Spleen (tissue), 11 donors: ENCODE measurements around the gene PEX11A. TPM values are rescaled to one million over a fixed set of nuclear protein-coding genes. Genes with fewer than 3 reads are reported as not detected.

Experiments
- DNase-seq: peaks from one replicate; pipeline ENCODE4 v3.0.0-alpha.2; 2020
- H3K27ac ChIP-seq, 8 donors: fragments of 200-600 bp; sonication (generic) in 7 of 8; 1 replicate in 4 of 8; 2 replicates in 4 of 8; pipeline versions ENCODE4 v1.5.0 to v1.8.0; 2016 to 2021; ENCODE audit warnings: inconsistent platforms in 4 of 8, mild to moderate bottlenecking in 4 of 8, moderate library complexity in 1 of 8
- H3K27me3 ChIP-seq, 7 donors: fragments of 200-600 bp; sonication (generic) in 6 of 7; replicated peaks in 1 of 7; 1 replicate in 4 of 7; 2 replicates in 3 of 7; pipeline versions ENCODE4 v1.5.0 to v1.8.0; 2016 to 2021; ENCODE audit warnings: inconsistent platforms in 3 of 7, mild to moderate bottlenecking in 1 of 7
- H3K36me3 ChIP-seq, 6 donors: fragments of 200-600 bp; sonication (generic) in 5 of 6; 1 replicate in 4 of 6; 2 replicates in 2 of 6; pipeline versions ENCODE4 v1.5.0 to v1.8.0; 2016 to 2021; ENCODE audit warnings: inconsistent platforms in 2 of 6
- H3K4me1 ChIP-seq, 6 donors: fragments of 200-600 bp; sonication (generic) in 5 of 6; 1 replicate in 3 of 6; 2 replicates in 3 of 6; pipeline versions ENCODE4 v1.5.0 to v1.8.0; 2016 to 2021; ENCODE audit warnings: inconsistent platforms in 3 of 6
- H3K4me3 ChIP-seq, 8 donors: fragments of 200-600 bp; sonication (generic) in 7 of 8; 1 replicate in 4 of 8; 2 replicates in 4 of 8; pipeline versions ENCODE4 v1.5.0 to v1.8.0; 2016 to 2021; ENCODE audit warnings: inconsistent platforms in 4 of 8, mild to moderate bottlenecking in 4 of 8, moderate library complexity in 2 of 8
- H3K9me3 ChIP-seq, 8 donors: fragments of 200-600 bp; sonication (generic) in 7 of 8; 1 replicate in 4 of 8; 2 replicates in 4 of 8; pipeline versions ENCODE4 v1.5.0 to v1.8.0; 2016 to 2021; ENCODE audit warnings: inconsistent platforms in 4 of 8
- POLR2A ChIP-seq, 3 donors: fragments of 450-650 bp; IDR thresholded peaks; one replicate each; pipeline ENCODE4 v1.5.1; 2017; ENCODE audit warnings: antibody characterized with exemption in 3 of 3, mild to moderate bottlenecking in 1 of 3
- POLR2AphosphoS5 ChIP-seq, 3 donors: sonication (generic); formaldehyde crosslinking; IDR thresholded peaks; one replicate each; pipeline ENCODE4 v1.5.1; 2017; ENCODE audit warnings: antibody characterized with exemption in 3 of 3
- WGBS, 5 donors: extraction: QIAGEN DNeasy Blood & Tissue Kit in 3 of 5; methylation state at CpG; one replicate each; pipeline versions ENCODE4 v1.1.5 to v1.1.7; 2013 to 2018; 5-methylcytosine and 5-hydroxymethylcytosine counted together
- intact Hi-C: fragments of 100-400 bp; cut with DNase I; formaldehyde crosslinking; loops from one replicate; pipeline ENCODE4 v1.15.0; 2023; ENCODE audit warnings: low total_unique reads
- polyA plus RNA-seq, 3 donors: library from polyadenylated mRNA; stranded (reverse); fragments of 200-250 nt; gene quantifications; one replicate each; pipeline ENCODE4 v1.2.1, GENCODE V29; 2013
- total RNA-seq, 7 donors: library from RNA; depleted of rRNA in 3 of 7; stranded (reverse); fragments of >200 nt in 3 of 7; fragmentation: NEBNext Ultra II Directional in 4 of 7; extraction: Animal tissue kit (Norgen Biotek cat#: 25700) in 4 of 7; gene quantifications; one replicate each; pipeline versions ENCODE4 v1.1.0 to v1.2.1, GENCODE V29; 2016 to 2021
- TF ChIP-seq, protein P1 (sequence below), 11 experiments: fragments of 200-600 bp in 7 of 11; fragments of 450-650 bp in 4 of 11; sonication (generic) in 4 of 11; IDR thresholded peaks in 8 of 11; conservative IDR thresholded peaks in 3 of 11; 1 replicate in 7 of 11; 2 replicates in 4 of 11; pipeline versions ENCODE4 v1.4.0 to v1.8.0; 2016 to 2021; ENCODE audit warnings: antibody characterized with exemption in 11 of 11, inconsistent platforms in 4 of 11, mild to moderate bottlenecking in 1 of 11
- donor health status: healthy with polysubstance abuse.
- donor health status: DM: no; HTN: no; CAD: no; lungs with moderate emphysema.
- donor health status: DM: no; HTN: no; CAD: no.
- donor health status: Bipolar disorder and iron deficiency.
- donor health status: healthy.
- donor health status: DM: no; HTN: no; CAD: no.
- donor health status: DM: yes; HTN: yes; CAD: no.

PEX11A gene
- total and polyA plus RNA-seq, 10 donors, result 1.9 to 6.1 (median 3.6) TPM

DNA sequence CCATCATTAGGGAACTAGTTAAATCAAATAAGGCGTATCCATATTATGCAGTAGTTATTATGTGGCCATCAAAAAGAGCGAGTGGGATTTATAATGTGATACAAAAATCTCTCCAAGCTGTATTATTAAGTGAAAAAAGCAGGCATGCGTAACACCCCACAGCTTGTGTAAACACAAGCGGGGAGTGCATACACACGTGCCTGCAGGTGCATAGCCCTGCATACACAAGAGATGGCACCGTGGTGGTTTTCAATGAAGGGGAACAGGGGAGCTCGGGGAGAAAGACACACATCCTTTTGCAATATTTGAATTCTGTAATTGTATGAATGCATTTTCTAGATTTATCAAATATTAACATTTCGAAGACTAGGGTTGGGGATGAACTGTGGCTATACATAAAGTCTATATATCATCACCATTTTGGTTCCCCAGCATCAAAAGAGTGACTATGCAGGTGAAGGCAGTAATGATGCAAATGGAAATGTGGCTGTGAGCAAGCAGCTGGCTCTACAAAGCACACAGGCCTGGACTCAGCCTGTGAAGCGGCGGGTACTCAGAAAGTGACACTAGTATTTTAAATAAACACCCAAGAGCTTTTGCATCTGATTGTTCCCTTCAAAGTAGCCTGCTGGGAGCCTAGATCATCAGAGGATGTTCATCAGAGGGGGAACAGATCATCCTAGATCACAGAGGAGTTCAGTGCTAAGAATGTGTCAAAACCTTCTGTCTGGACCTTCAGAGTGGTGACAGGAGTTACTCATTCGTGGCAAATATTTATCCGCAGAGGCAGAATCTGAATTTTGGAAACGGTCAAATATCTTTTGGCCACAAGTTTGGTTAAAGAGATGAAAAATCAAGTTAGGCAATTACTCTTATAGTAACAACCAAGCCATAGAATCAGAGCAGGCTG, 25.9 kb downstream of the PEX11A start:
- Histone ChIP-seq H3K4me1 (peaks cover 0 to 18% (median 12%) of the 10 kb centered on the region in 6 donors), H3K9me3 (no peaks in the 10 kb centered on the region), H3K27me3 (peaks cover 0 to 40% (median 5%) of the 10 kb centered on the region in 7 donors), H3K27ac (peak overlapping the region in 7 of 8 donors; percentile 29 to 81 (median 77)), H3K36me3 (no peaks in the 10 kb centered on the region), H3K4me3 (peak overlapping the region in 2 of 8 donors; percentile 43 to 67)
- TF ChIP-seq POLR2AphosphoS5 (IDR thresholded peaks at IDR 0.05) (no peak), POLR2A (IDR thresholded peaks at IDR 0.05) (no peak)
- TF ChIP-seq, protein P1, sequence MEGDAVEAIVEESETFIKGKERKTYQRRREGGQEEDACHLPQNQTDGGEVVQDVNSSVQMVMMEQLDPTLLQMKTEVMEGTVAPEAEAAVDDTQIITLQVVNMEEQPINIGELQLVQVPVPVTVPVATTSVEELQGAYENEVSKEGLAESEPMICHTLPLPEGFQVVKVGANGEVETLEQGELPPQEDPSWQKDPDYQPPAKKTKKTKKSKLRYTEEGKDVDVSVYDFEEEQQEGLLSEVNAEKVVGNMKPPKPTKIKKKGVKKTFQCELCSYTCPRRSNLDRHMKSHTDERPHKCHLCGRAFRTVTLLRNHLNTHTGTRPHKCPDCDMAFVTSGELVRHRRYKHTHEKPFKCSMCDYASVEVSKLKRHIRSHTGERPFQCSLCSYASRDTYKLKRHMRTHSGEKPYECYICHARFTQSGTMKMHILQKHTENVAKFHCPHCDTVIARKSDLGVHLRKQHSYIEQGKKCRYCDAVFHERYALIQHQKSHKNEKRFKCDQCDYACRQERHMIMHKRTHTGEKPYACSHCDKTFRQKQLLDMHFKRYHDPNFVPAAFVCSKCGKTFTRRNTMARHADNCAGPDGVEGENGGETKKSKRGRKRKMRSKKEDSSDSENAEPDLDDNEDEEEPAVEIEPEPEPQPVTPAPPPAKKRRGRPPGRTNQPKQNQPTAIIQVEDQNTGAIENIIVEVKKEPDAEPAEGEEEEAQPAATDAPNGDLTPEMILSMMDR (IDR thresholded peaks at IDR 0.05 in 8 of 11, conservative IDR thresholded peaks at IDR 0.05 in 3 of 11), result no peak
- WGBS, 5 donors, result 84 to 90% (median 90%) methylated on average over 13 of the region's 13 CpGs
- intact Hi-C loops, result no loop called here
- DNase-seq, result no peak

DNA sequence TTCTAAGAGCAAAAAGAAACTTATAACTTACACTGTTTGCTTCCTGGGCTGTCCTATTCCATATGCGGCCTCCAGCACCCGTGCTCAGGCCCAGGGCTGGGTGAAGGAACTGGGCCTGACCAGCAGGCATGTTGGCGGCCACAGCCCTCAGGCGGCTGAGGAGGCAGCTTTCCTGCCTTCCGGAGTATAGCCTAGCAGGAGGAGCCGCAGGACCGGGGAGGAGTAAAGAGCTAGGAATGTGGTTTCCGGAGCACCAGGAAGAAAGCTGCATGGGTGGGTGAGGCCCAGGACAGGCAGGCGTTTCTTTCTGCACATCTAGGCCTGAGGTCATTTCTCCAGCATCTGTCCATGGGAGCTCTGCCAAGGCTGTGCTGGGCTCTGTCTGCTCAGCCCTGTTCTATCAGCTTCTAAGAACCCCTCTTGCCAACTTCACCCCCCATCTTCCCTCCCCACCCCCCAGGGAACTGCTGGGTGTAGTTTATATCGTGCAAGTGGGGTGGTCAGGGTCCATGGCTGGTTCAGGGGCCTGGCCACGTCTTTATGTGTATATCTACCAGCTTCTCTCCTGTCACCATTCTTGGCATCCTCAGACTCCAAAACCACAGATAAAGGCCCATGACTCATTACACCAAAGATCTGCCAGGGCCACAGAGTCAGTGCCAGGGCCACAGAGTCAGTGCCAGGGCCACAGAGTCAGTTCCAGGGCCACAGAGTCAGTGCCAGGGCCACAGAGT, 27.5 kb downstream of the PEX11A start:
- H3K27me3 ChIP-seq, result peaks cover 0 to 40% (median 5%) of the 10 kb centered on the region in 7 donors
- H3K4me3 ChIP-seq, result no peak overlapping the region
- DNase-seq, result peak; percentile 77
- 34 to 55% (median 39%) methylated on average over 9 to 11 of the region's 11 CpGs for WGBS, 5 donors
- H3K4me1 ChIP-seq, result peaks cover 0 to 18% (median 12%) of the 10 kb centered on the region in 6 donors
- H3K36me3 ChIP-seq, result no peaks in the 10 kb centered on the region
- H3K27ac ChIP-seq, result peak overlapping the region in 7 of 8 donors; percentile 41 to 68 (median 54)
- no peaks in the 10 kb centered on the region for H3K9me3 ChIP-seq
- intact Hi-C loops, result no loop called here
- no peak for TF ChIP-seq POLR2A (IDR thresholded peaks at IDR 0.05)
- TF ChIP-seq POLR2AphosphoS5 (IDR thresholded peaks at IDR 0.05), result peak; percentile 40 to 64 (median 58)
- TF ChIP-seq, protein P1 (IDR thresholded peaks at IDR 0.05 in 8 of 11, conservative IDR thresholded peaks at IDR 0.05 in 3 of 11), result no peak

DNA sequence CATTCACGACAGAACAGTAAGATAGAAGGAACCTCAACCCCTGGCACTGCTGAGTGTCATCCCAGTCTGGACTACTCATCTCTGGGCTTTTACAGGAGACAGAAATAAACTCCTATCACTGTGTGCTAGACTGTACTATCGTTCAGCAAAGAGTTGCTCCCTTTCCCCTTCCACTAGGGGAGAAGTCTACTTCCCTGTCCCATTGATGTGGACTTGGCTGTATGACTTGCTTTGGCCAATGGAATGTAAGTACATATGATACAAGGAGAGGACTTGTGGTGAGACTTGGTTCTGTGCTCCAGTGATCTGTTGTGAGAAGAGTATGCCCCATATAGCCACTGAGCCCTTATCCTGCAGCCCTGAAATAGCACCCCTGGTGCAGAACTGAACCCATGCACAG, 30.0 kb downstream of the PEX11A start:
- DNase-seq, result no peak
- peaks cover 0 to 47% (median 3%) of the 10 kb centered on the region in 7 donors for H3K27me3 ChIP-seq
- no peaks in the 10 kb centered on the region for H3K36me3 ChIP-seq
- WGBS, 5 donors, result 84 to 97% (median 89%) methylated on average over 2 of the region's 2 CpGs
- TF ChIP-seq, protein P1 (IDR thresholded peaks at IDR 0.05 in 8 of 11, conservative IDR thresholded peaks at IDR 0.05 in 3 of 11), result no peak
- TF ChIP-seq POLR2AphosphoS5 (IDR thresholded peaks at IDR 0.05), result no peak
- no peak for TF ChIP-seq POLR2A (IDR thresholded peaks at IDR 0.05)
- peaks cover 0 to 14% (median 9%) of the 10 kb centered on the region in 6 donors for H3K4me1 ChIP-seq
- intact Hi-C loops, result no loop called here
- H3K27ac ChIP-seq, result no peak overlapping the region
- no peaks in the 10 kb centered on the region for H3K9me3 ChIP-seq
- H3K4me3 ChIP-seq, result no peak overlapping the region
